HEK293 (cell line): ENCODE results near the gene MARCOL.

Source experiments
- CTCF ChIA-PET: fragments of 350-600 bp; formaldehyde crosslinking; extraction: SDS; loops from one replicate; lab custom pipeline; 2021; ENCODE audit warnings: antibody characterized with exemption; lab: Yijun Ruan, JAX
- POLR2A ChIA-PET: fragments of 300-600 bp; formaldehyde crosslinking; extraction: SDS; loops from one replicate; lab custom pipeline; 2020; ENCODE audit warnings: antibody characterized with exemption, inconsistent platforms; lab: Yijun Ruan, JAX
- H3K27ac ChIP-seq: fragments of 200-500 bp; sonication (Bioruptor generic); 2 replicates; pipeline ENCODE4 v1.5.1; 2014; ENCODE audit warnings: low read depth, low read length, control low read depth, inconsistent platforms; ENCODE audit errors: extremely low read depth
- H3K36me3 ChIP-seq, 2 experiments: fragments of 200-500 bp in 1 of 2; sonication (Bioruptor generic) in 1 of 2; 1 replicate in 1 of 2; 2 replicates in 1 of 2; pipeline ENCODE4 v1.5.1; 2014 to 2017; ENCODE audit warnings: inconsistent platforms in 2 of 2, low read length in 2 of 2; ENCODE audit not compliant: control insufficient read depth in 2 of 2, insufficient read depth in 1 of 2
- H3K4me1 ChIP-seq: fragments of 200-500 bp; sonication (Bioruptor generic); 2 replicates; pipeline ENCODE4 v1.5.1; 2014; ENCODE audit warnings: mild to moderate bottlenecking, low read length, inconsistent platforms; ENCODE audit not compliant: control insufficient read depth, insufficient read depth
- H3K4me3 ChIP-seq: 2 replicates; pipeline ENCODE4 v1.5.1; 2011; ENCODE audit warnings: low read depth, mild to moderate bottlenecking, control low read depth, low read length, moderate library complexity
- H3K9me3 ChIP-seq: fragments of 200-500 bp; sonication (Bioruptor generic); 2 replicates; pipeline ENCODE4 v1.5.1; 2014; ENCODE audit warnings: low read depth, low read length, inconsistent platforms; ENCODE audit not compliant: control insufficient read depth, insufficient read depth
- EGR2 ChIP-seq: fragments of 450-650 bp; formaldehyde crosslinking; IDR thresholded peaks from 2 replicates; pipeline ENCODE4 v1.5.1; 2016; ENCODE audit warnings: low read depth, missing biosample characterization, missing genetic modification characterization
- OVOL3 ChIP-seq: fragments of 450-650 bp; formaldehyde crosslinking; IDR thresholded peaks from 2 replicates; pipeline ENCODE4 v1.5.1; 2016; ENCODE audit warnings: missing biosample characterization, missing genetic modification characterization
- PRDM2 ChIP-seq: fragments of 450-650 bp; formaldehyde crosslinking; IDR thresholded peaks from 2 replicates; pipeline ENCODE4 v1.5.1; 2016; ENCODE audit warnings: missing biosample characterization, missing genetic modification characterization, borderline replicate concordance
- YY2 ChIP-seq: fragments of 450-650 bp; formaldehyde crosslinking; IDR thresholded peaks from 2 replicates; pipeline ENCODE4 v1.5.1; 2016; ENCODE audit warnings: missing biosample characterization, missing genetic modification characterization
- ZFP69B ChIP-seq: fragments of 450-650 bp; formaldehyde crosslinking; IDR thresholded peaks from 2 replicates; pipeline ENCODE4 v1.5.1; 2016; ENCODE audit warnings: missing biosample characterization, missing genetic modification characterization
- ZNF211 ChIP-seq: fragments of 450-650 bp; formaldehyde crosslinking; IDR thresholded peaks from 2 replicates; pipeline ENCODE4 v1.5.1; 2016; ENCODE audit warnings: low read depth, missing biosample characterization, missing genetic modification characterization
- ZNF239 ChIP-seq: fragments of 450-650 bp; formaldehyde crosslinking; IDR thresholded peaks from 2 replicates; pipeline ENCODE4 v1.5.1; 2016; ENCODE audit warnings: missing biosample characterization, missing genetic modification characterization
- ZNF274 ChIP-seq, 2 experiments: fragments of 200-500 bp in 1 of 2; fragments of 450-650 bp in 1 of 2; sonication (Bioruptor generic) in 1 of 2; formaldehyde crosslinking in 1 of 2; IDR thresholded peaks; 2 replicates each; pipeline versions ENCODE4 v1.5.1 to v1.6.1; 2014 to 2016; ENCODE audit warnings: borderline replicate concordance in 1 of 2, inconsistent platforms in 1 of 2, low read length in 1 of 2, missing biosample characterization in 1 of 2, missing genetic modification characterization in 1 of 2
- ZNF311 ChIP-seq: fragments of 450-650 bp; formaldehyde crosslinking; IDR thresholded peaks from 2 replicates; pipeline ENCODE4 v1.5.1; 2017; ENCODE audit warnings: missing biosample characterization, missing genetic modification characterization, borderline replicate concordance
- ZNF426 ChIP-seq: fragments of 450-650 bp; formaldehyde crosslinking; IDR thresholded peaks from 2 replicates; pipeline ENCODE4 v1.5.1; 2017; ENCODE audit warnings: missing biosample characterization, missing genetic modification characterization, mild to moderate bottlenecking, inconsistent platforms, moderate library complexity
- ZNF513 ChIP-seq: fragments of 450-650 bp; IDR thresholded peaks from 2 replicates; pipeline ENCODE4 v1.5.1; 2018; ENCODE audit warnings: missing biosample characterization, missing genetic modification characterization
- ZNF544 ChIP-seq: fragments of 450-650 bp; formaldehyde crosslinking; IDR thresholded peaks from 2 replicates; pipeline ENCODE4 v1.5.0; 2017; ENCODE audit warnings: missing biosample characterization, missing genetic modification characterization
- ZNF548 ChIP-seq: fragments of 450-650 bp; formaldehyde crosslinking; IDR thresholded peaks from 2 replicates; pipeline ENCODE4 v1.5.1; 2016; ENCODE audit warnings: missing biosample characterization, missing genetic modification characterization
- ZNF610 ChIP-seq: fragments of 450-650 bp; formaldehyde crosslinking; IDR thresholded peaks from 2 replicates; pipeline ENCODE4 v1.5.1; 2016; ENCODE audit warnings: missing biosample characterization, missing genetic modification characterization, borderline replicate concordance
- ZNF626 ChIP-seq: fragments of 450-650 bp; sonication (Bioruptor Pico); formaldehyde crosslinking; IDR thresholded peaks from 2 replicates; pipeline ENCODE4 v1.5.1; 2018; ENCODE audit warnings: missing biosample characterization, missing genetic modification characterization, inconsistent platforms
- TF ChIP-seq, protein P1 (sequence below): fragments of 450-650 bp; formaldehyde crosslinking; IDR thresholded peaks from 2 replicates; pipeline ENCODE4 v1.5.1; 2016; ENCODE audit warnings: missing biosample characterization, missing genetic modification characterization, borderline replicate concordance
- TF ChIP-seq, protein P2 (sequence below): fragments of 450-650 bp; formaldehyde crosslinking; IDR thresholded peaks from 2 replicates; pipeline ENCODE4 v1.5.1; 2016; ENCODE audit warnings: missing biosample characterization, missing genetic modification characterization
- TF ChIP-seq, protein P3 (sequence below): fragments of 450-650 bp; formaldehyde crosslinking; IDR thresholded peaks from 2 replicates; pipeline ENCODE4 v1.5.1; 2016; ENCODE audit warnings: missing biosample characterization, missing genetic modification characterization
- TF ChIP-seq, protein P4 (sequence below): sonication (generic); formaldehyde crosslinking; IDR thresholded peaks from 2 replicates; pipeline ENCODE4 v1.8.1; 2022; ENCODE audit warnings: mild to moderate bottlenecking, moderate library complexity, missing genetic modification reagents

Gene MARCOL

GRCh38 chr5:148193202-148193601, 45.1 kb upstream of the MARCOL start:
- ChIA-PET CTCF (no interaction called here), POLR2A (no interaction called here)
- TF ChIP-seq ZNF311 (no peak), ZNF426 (tag by site-specific recombination) (no peak), EGR2 (tag by site-specific recombination) (no peak), ZFP69B (tag by site-specific recombination) (no peak), ZNF239 (no peak), YY2 (tag by site-specific recombination) (no peak), ZNF544 (tag by site-specific recombination) (no peak), ZNF548 (tag by site-specific recombination) (no peak), OVOL3 (no peak), ZNF626 (no peak), ZNF513 (tag by site-specific recombination) (no peak), ZNF274 (IDR thresholded peaks at IDR 0.05; ENCODE audit: low read length) (no peak), ZNF274 (tag by site-specific recombination; IDR thresholded peaks at IDR 0.05; ENCODE audit: borderline replicate concordance) (no peak), ZNF211 (no peak)
- TF ChIP-seq, protein P1, sequence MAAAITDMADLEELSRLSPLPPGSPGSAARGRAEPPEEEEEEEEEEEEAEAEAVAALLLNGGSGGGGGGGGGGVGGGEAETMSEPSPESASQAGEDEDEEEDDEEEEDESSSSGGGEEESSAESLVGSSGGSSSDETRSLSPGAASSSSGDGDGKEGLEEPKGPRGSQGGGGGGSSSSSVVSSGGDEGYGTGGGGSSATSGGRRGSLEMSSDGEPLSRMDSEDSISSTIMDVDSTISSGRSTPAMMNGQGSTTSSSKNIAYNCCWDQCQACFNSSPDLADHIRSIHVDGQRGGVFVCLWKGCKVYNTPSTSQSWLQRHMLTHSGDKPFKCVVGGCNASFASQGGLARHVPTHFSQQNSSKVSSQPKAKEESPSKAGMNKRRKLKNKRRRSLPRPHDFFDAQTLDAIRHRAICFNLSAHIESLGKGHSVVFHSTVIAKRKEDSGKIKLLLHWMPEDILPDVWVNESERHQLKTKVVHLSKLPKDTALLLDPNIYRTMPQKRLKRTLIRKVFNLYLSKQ (tag by site-specific recombination), result no peak
- TF ChIP-seq, protein P2, sequence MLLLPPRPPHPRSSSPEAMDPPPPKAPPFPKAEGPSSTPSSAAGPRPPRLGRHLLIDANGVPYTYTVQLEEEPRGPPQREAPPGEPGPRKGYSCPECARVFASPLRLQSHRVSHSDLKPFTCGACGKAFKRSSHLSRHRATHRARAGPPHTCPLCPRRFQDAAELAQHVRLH, result no peak
- TF ChIP-seq, protein P3, sequence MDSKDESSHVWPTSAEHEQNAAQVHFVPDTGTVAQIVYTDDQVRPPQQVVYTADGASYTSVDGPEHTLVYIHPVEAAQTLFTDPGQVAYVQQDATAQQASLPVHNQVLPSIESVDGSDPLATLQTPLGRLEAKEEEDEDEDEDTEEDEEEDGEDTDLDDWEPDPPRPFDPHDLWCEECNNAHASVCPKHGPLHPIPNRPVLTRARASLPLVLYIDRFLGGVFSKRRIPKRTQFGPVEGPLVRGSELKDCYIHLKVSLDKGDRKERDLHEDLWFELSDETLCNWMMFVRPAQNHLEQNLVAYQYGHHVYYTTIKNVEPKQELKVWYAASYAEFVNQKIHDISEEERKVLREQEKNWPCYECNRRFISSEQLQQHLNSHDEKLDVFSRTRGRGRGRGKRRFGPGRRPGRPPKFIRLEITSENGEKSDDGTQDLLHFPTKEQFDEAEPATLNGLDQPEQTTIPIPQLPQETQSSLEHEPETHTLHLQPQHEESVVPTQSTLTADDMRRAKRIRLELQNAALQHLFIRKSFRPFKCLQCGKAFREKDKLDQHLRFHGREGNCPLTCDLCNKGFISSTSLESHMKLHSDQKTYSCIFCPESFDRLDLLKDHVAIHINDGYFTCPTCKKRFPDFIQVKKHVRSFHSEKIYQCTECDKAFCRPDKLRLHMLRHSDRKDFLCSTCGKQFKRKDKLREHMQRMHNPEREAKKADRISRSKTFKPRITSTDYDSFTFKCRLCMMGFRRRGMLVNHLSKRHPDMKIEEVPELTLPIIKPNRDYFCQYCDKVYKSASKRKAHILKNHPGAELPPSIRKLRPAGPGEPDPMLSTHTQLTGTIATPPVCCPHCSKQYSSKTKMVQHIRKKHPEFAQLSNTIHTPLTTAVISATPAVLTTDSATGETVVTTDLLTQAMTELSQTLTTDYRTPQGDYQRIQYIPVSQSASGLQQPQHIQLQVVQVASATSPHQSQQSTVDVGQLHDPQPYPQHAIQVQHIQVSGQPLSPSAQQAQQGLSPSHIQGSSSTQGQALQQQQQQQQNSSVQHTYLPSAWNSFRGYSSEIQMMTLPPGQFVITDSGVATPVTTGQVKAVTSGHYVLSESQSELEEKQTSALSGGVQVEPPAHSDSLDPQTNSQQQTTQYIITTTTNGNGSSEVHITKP, result no peak
- Histone ChIP-seq H3K27ac (no peak overlapping the region), H3K4me3 (no peak overlapping the region), H3K9me3 (no peaks in the 10 kb centered on the region), H3K36me3 (no peaks in the 10 kb centered on the region), H3K4me1 (no peaks in the 10 kb centered on the region)

DNA sequence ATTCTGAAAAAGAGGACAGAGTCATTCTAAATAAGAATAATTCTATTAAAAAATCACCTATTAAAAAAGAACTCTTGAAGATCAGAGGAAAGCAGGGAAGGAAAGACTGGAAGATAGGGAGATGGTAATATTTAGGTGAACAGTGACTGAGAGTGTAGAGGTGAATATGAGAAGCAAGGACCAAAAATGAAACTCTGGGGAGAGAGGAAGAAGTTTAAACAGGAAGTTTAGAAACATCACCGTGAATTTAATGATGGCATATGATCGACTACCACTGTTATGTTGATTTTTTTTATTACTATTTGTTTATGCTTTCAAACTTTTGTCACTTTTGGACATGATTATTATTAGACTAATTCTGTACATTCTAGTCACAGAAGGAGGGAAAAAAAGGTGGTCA, 37.2 kb upstream of the MARCOL start:
- ChIA-PET POLR2A (no interaction called here), CTCF (no interaction called here)
- H3K4me1 ChIP-seq, result no peaks in the 10 kb centered on the region
- H3K27ac ChIP-seq, result no peak overlapping the region
- H3K36me3 ChIP-seq, result no peaks in the 10 kb centered on the region
- H3K9me3 ChIP-seq, result no peaks in the 10 kb centered on the region
- H3K4me3 ChIP-seq, result no peak overlapping the region
- TF ChIP-seq ZNF610 (no peak), PRDM2 (tag by site-specific recombination) (no peak)
- TF ChIP-seq, protein P4, sequence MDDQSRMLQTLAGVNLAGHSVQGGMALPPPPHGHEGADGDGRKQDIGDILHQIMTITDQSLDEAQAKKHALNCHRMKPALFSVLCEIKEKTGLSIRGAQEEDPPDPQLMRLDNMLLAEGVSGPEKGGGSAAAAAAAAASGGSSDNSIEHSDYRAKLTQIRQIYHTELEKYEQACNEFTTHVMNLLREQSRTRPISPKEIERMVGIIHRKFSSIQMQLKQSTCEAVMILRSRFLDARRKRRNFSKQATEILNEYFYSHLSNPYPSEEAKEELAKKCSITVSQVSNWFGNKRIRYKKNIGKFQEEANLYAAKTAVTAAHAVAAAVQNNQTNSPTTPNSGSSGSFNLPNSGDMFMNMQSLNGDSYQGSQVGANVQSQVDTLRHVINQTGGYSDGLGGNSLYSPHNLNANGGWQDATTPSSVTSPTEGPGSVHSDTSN (CRISPR knock-in tag), result no peak
